A673 (cell line): ENCODE results near the gene PODNL1. TPM values are rescaled to one million over a fixed set of nuclear protein-coding genes. Genes with fewer than 3 reads are reported as not detected.

Source experiments
- BruUV-seq: library from RNA; stranded (reverse); fragments of 400-500 nt; replicated peaks from 2 replicates; lab custom pipeline; 2021; lab: Mats Ljungman, UMichigan
- CTCF ChIA-PET: fragments of 300-600 bp; sonication (Branson Sonifier 250); formaldehyde crosslinking; loops from one replicate; lab custom pipeline; 2022; ENCODE audit warnings: antibody characterized with exemption; lab: Charles Lee
- POLR2A ChIA-PET: fragments of 300-600 bp; sonication (Branson Sonifier 250); formaldehyde crosslinking; loops from one replicate; lab custom pipeline; 2022; ENCODE audit warnings: antibody characterized with exemption; ENCODE audit not compliant: low non-redundant PET; lab: Charles Lee
- DNase-seq: peaks from one replicate; pipeline ENCODE4 v3.0.0-alpha.2; 2015; ENCODE audit warnings: low spot score
- H3K27ac ChIP-seq: fragments of 200-600 bp; sonication (generic); 2 replicates; pipeline ENCODE4 v1.5.1; 2016; ENCODE audit warnings: mixed run types, low read depth, mild to moderate bottlenecking, mixed read lengths, antibody characterized with exemption, low read length; ENCODE audit not compliant: poor library complexity, severe bottlenecking
- H3K27me3 ChIP-seq: fragments of 200-600 bp; sonication (generic); replicated peaks from 2 replicates; pipeline ENCODE4 v1.6.1; 2017; ENCODE audit warnings: mixed run types, low read depth, mild to moderate bottlenecking, mixed read lengths, antibody characterized with exemption, low read length; ENCODE audit not compliant: insufficient read depth, poor library complexity
- H3K36me3 ChIP-seq: fragments of 200-600 bp; sonication (generic); 2 replicates; pipeline ENCODE4 v1.6.1; 2016; ENCODE audit warnings: mixed run types, mild to moderate bottlenecking, mixed read lengths, antibody characterized with exemption, low read length; ENCODE audit not compliant: insufficient read depth, poor library complexity, severe bottlenecking
- H3K4me1 ChIP-seq: fragments of 200-600 bp; sonication (generic); 2 replicates; pipeline ENCODE4 v1.6.1; 2017; ENCODE audit warnings: mixed run types, mild to moderate bottlenecking, mixed read lengths, antibody characterized with exemption, low read length; ENCODE audit not compliant: insufficient read depth, poor library complexity, severe bottlenecking
- H3K4me3 ChIP-seq: fragments of 200-600 bp; sonication (generic); 2 replicates; pipeline ENCODE4 v1.5.1; 2016; ENCODE audit warnings: low read depth, mixed run types, mild to moderate bottlenecking, mixed read lengths, low read length; ENCODE audit not compliant: poor library complexity, severe bottlenecking
- H3K9me3 ChIP-seq: fragments of 200-600 bp; sonication (generic); 2 replicates; pipeline ENCODE4 v1.6.1; 2016; ENCODE audit warnings: mixed run types, low read depth, mild to moderate bottlenecking, mixed read lengths, antibody characterized with exemption, low read length; ENCODE audit not compliant: poor library complexity, severe bottlenecking
- EZH2 ChIP-seq: fragments of 200-600 bp; sonication (generic); IDR thresholded peaks from 2 replicates; pipeline ENCODE4 v1.6.1; 2017; ENCODE audit warnings: borderline replicate concordance, low read depth, mild to moderate bottlenecking, mixed read lengths, antibody characterized with exemption, low read length; ENCODE audit not compliant: poor library complexity, severe bottlenecking
- intact Hi-C: fragments of 100-400 bp; cut with micrococcal nuclease; formaldehyde crosslinking; loops from one replicate; pipeline ENCODE4 v1.10.0; 2022; ENCODE audit not compliant: unreplicated experiment
- total RNA-seq: library from RNA; stranded (reverse); gene quantifications from 2 replicates; pipeline ENCODE4 v1.2.3, GENCODE V29; 2021
- TF ChIP-seq, protein P1 (sequence below): fragments of 300-800, 200-600 bp; sonication (generic); conservative IDR thresholded peaks from 2 replicates; pipeline ENCODE4 v1.5.1; 2017; ENCODE audit warnings: low read depth, mild to moderate bottlenecking, antibody characterized with exemption, low read length, moderate library complexity, mixed read lengths

PODNL1 gene
- total RNA-seq, 1 experiment from 2014 or later, result not detected

DNA sequence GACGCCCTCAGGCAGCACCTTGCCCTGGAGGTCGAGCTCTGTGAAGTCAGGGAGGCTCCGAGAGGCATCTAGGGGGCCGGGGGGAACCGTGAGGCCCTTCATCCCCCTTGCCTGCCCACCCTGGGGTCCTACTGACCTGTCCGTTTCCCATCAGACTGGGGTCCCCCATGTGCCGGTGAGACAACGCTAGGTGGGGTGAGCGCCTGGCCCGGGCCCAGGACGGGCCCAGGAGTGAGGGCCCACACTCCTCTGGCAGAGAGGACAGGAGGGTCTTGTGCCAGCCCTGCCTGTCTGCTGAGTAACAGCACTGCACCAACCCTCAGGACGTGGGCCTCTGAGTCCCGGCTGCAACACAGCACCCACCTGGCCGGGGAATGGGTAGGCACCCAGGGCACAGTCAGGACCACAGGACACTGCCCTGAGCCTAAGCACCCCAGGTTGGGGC, 28.5 kb upstream of the PODNL1 start:
- Histone ChIP-seq H3K4me1 (no peaks in the 10 kb centered on the region), H3K27me3 (no peaks in the 10 kb centered on the region), H3K4me3 (no peak overlapping the region), H3K9me3 (no peaks in the 10 kb centered on the region), H3K27ac (no peak overlapping the region), H3K36me3 (peaks cover 44% of the 10 kb centered on the region)
- POLR2A ChIA-PET, result no interaction called here
- no TSS peak for BruUV-seq
- intact Hi-C loops, result no loop called here
- DNase-seq, result no peak
- CTCF ChIA-PET, result no interaction called here
- no peak for TF ChIP-seq EZH2
- TF ChIP-seq, protein P1, sequence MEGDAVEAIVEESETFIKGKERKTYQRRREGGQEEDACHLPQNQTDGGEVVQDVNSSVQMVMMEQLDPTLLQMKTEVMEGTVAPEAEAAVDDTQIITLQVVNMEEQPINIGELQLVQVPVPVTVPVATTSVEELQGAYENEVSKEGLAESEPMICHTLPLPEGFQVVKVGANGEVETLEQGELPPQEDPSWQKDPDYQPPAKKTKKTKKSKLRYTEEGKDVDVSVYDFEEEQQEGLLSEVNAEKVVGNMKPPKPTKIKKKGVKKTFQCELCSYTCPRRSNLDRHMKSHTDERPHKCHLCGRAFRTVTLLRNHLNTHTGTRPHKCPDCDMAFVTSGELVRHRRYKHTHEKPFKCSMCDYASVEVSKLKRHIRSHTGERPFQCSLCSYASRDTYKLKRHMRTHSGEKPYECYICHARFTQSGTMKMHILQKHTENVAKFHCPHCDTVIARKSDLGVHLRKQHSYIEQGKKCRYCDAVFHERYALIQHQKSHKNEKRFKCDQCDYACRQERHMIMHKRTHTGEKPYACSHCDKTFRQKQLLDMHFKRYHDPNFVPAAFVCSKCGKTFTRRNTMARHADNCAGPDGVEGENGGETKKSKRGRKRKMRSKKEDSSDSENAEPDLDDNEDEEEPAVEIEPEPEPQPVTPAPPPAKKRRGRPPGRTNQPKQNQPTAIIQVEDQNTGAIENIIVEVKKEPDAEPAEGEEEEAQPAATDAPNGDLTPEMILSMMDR, result no peak

DNA sequence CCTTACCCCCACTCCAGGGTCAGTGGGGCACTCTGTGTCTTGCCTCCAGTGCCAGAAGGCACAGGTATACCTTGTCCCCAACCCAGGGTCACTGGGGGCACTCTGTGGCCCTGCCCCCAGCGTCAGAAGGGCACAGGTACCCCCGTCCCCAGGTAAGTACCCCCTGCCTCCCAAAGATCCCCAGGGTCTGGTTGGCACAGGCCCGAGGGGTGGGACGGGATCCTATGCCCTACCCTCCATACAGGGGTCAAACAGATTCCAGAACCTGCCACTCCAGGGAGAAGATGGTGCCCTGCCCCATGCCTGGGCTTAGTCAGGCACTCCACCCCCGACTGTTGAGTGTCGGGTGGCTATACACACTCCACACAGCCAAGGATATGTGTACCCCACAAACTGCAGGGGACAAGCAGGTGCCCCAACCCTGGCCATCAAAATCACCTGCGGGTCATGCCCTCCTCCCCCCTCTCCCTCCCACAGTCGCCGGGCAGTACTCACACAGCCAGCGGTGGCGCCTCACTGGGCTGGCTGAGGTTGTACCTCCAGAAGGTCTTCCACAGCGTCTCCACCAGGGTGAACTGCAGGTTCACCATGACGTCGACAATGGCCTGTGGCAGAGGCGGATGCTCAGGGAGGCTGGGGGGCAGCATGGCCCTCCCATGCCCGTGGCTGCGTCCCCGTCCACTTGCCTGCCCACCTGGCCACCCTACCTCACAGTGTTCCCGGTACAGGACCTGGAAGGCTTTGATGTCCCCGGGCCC, 27.9 kb upstream of the PODNL1 start:
- H3K4me3 ChIP-seq, result no peak overlapping the region
- CTCF ChIA-PET, result no interaction called here
- H3K36me3 ChIP-seq, result peaks cover 48% of the 10 kb centered on the region
- intact Hi-C loops, result no loop called here
- H3K27me3 ChIP-seq, result no peaks in the 10 kb centered on the region
- no peaks in the 10 kb centered on the region for H3K4me1 ChIP-seq
- TF ChIP-seq EZH2, result no peak
- DNase-seq, result no peak
- POLR2A ChIA-PET, result no interaction called here
- no peaks in the 10 kb centered on the region for H3K9me3 ChIP-seq
- no peak overlapping the region for H3K27ac ChIP-seq
- BruUV-seq, result no TSS peak

DNA sequence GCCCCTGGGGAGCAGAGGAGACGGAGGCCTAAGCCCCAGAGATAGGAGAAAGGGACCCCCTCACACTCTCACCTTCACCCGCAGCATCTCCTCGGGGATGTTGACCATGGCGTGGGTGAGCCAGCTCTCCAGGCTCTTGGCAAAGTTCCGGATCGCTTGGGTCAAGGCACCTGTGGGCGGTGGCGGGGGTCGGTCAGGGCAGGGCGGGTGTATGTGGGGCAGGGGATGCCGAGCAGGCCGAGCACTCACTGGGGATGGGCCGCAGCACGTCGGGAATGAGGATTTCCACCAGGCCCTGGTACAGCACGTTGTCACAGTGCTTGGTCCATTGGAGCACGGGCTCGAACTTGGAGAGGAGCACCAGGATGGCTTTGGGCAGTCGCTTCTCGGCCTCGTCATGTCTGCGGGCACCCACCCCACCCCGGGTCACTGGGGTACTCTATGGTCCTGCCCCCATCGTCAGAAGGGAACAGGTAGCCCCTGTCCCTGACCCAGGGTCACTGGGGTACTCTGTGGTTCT, 27.2 kb upstream of the PODNL1 start:
- intact Hi-C loops, result no loop called here
- CTCF ChIA-PET, result no interaction called here
- Histone ChIP-seq H3K9me3 (no peaks in the 10 kb centered on the region), H3K36me3 (peaks cover 54% of the 10 kb centered on the region), H3K4me3 (no peak overlapping the region), H3K27ac (no peak overlapping the region), H3K4me1 (no peaks in the 10 kb centered on the region), H3K27me3 (no peaks in the 10 kb centered on the region)
- POLR2A ChIA-PET, result no interaction called here
- no TSS peak for BruUV-seq
- no peak for DNase-seq
- no peak for TF ChIP-seq EZH2
- TF ChIP-seq, protein P1, result no peak
